HCT116 (cell line): ENCODE results near the gene PSMA6.

Source experiments
- EGR1 ChIP-seq: IDR thresholded peaks from 2 replicates; pipeline ENCODE4 v1.6.1; 2012; ENCODE audit warnings: low read depth
- EZH2 ChIP-seq: fragments of 200-600 bp; sonication (generic); IDR thresholded peaks from 2 replicates; pipeline ENCODE4 v1.6.1; 2017; ENCODE audit warnings: antibody characterized with exemption, mixed run types
- JUND ChIP-seq: IDR thresholded peaks from 2 replicates; pipeline ENCODE4 v1.6.1; 2012
- POLR2A ChIP-seq: IDR thresholded peaks from 2 replicates; pipeline ENCODE4 v1.7.0; 2011; ENCODE audit warnings: borderline replicate concordance; ENCODE audit not compliant: insufficient read depth, insufficient read length; ENCODE audit errors: extremely low read depth
- POLR2AphosphoS5 ChIP-seq: IDR thresholded peaks from 2 replicates; pipeline ENCODE4 v1.6.1; 2011; ENCODE audit warnings: mild to moderate bottlenecking, low read depth, low read length, moderate library complexity
- TF ChIP-seq, protein P1 (sequence below), 3 experiments: fragments of 200-600 bp in 1 of 3; sonication (generic) in 1 of 3; IDR thresholded peaks in 2 of 3; conservative IDR thresholded peaks in 1 of 3; 2 replicates each; pipeline ENCODE4 v1.5.1; 2012 to 2017; ENCODE audit warnings: low read depth in 2 of 3, low read length in 2 of 3, antibody characterized with exemption in 1 of 3, borderline replicate concordance in 1 of 3, control low read depth in 1 of 3, mild to moderate bottlenecking in 1 of 3, mixed read lengths in 1 of 3, mixed run types in 1 of 3, moderate library complexity in 1 of 3; ENCODE audit not compliant: insufficient read depth in 1 of 3
- TF ChIP-seq, protein P2 (sequence below): IDR thresholded peaks from 2 replicates; pipeline ENCODE4 v1.6.1; 2012; ENCODE audit warnings: low read depth

DNA sequence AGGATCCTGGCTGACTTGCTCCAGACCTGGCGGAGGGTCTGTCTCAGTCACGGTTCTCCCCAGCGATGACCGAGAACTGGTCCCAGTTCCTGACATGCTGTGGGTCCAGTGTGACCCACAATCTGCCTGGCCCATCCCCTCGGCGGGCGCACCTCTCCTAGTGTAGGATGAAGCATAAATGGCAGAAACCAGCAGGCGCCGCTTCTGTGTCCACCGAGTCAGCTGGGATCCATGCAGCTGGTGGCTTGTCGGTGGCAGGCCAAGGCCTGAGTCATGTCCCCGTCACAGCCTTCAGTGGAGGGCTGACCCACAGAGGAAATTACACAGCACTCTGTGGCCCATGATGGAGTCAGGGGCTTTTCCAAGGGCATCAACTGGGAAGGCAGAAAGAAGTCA, 73.9 kb downstream of the PSMA6 start:
- TF ChIP-seq POLR2A (no peak), EGR1 (no peak), JUND (no peak), POLR2AphosphoS5 (no peak), EZH2 (no peak)
- TF ChIP-seq, protein P1, sequence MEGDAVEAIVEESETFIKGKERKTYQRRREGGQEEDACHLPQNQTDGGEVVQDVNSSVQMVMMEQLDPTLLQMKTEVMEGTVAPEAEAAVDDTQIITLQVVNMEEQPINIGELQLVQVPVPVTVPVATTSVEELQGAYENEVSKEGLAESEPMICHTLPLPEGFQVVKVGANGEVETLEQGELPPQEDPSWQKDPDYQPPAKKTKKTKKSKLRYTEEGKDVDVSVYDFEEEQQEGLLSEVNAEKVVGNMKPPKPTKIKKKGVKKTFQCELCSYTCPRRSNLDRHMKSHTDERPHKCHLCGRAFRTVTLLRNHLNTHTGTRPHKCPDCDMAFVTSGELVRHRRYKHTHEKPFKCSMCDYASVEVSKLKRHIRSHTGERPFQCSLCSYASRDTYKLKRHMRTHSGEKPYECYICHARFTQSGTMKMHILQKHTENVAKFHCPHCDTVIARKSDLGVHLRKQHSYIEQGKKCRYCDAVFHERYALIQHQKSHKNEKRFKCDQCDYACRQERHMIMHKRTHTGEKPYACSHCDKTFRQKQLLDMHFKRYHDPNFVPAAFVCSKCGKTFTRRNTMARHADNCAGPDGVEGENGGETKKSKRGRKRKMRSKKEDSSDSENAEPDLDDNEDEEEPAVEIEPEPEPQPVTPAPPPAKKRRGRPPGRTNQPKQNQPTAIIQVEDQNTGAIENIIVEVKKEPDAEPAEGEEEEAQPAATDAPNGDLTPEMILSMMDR (IDR thresholded peaks at IDR 0.05 in 2 of 3, conservative IDR thresholded peaks at IDR 0.05 in 1 of 3; ENCODE audit: borderline replicate concordance in 1 of 3, insufficient read depth in 1 of 3, low read depth in 2 of 3, low read length in 2 of 3) = no peak
- TF ChIP-seq, protein P2, sequence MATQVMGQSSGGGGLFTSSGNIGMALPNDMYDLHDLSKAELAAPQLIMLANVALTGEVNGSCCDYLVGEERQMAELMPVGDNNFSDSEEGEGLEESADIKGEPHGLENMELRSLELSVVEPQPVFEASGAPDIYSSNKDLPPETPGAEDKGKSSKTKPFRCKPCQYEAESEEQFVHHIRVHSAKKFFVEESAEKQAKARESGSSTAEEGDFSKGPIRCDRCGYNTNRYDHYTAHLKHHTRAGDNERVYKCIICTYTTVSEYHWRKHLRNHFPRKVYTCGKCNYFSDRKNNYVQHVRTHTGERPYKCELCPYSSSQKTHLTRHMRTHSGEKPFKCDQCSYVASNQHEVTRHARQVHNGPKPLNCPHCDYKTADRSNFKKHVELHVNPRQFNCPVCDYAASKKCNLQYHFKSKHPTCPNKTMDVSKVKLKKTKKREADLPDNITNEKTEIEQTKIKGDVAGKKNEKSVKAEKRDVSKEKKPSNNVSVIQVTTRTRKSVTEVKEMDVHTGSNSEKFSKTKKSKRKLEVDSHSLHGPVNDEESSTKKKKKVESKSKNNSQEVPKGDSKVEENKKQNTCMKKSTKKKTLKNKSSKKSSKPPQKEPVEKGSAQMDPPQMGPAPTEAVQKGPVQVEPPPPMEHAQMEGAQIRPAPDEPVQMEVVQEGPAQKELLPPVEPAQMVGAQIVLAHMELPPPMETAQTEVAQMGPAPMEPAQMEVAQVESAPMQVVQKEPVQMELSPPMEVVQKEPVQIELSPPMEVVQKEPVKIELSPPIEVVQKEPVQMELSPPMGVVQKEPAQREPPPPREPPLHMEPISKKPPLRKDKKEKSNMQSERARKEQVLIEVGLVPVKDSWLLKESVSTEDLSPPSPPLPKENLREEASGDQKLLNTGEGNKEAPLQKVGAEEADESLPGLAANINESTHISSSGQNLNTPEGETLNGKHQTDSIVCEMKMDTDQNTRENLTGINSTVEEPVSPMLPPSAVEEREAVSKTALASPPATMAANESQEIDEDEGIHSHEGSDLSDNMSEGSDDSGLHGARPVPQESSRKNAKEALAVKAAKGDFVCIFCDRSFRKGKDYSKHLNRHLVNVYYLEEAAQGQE = no peak
